HG02588 (cell line): ENCODE data around the gene GPD1L.
"Not testable (repeated sequence)": the region's sequence is repeated elsewhere in the genome, so short reads cannot be mapped to it uniquely, and the experiment has no call there.

Experiments used
- ATAC-seq: cut with Tn5 transposase; IDR thresholded peaks from one replicate; pipeline ENCODE4 v1.9.1; 2021; ENCODE audit warnings: mild to moderate bottlenecking, moderate library complexity; ENCODE audit not compliant: unreplicated experiment

Gene GPD1L

GRCh38 chr3:32180141-32180784, 73.8 kb downstream of the GPD1L start:
- no peak for ATAC-seq

GRCh38 chr3:32181365-32181764, 74.9 kb downstream of the GPD1L start:
- ATAC-seq: no peak

- no peak for ATAC-seq
These were observed 75.4 kb downstream of the GPD1L start for GRCh38 chr3:32181796-32182195.

GRCh38 chr3:32184187-32184730, 77.8 kb downstream of the GPD1L start:
- ATAC-seq: no peak

GRCh38 chr3:32186097-32186496, 79.7 kb downstream of the GPD1L start:
- ATAC-seq: no peak

GRCh38 chr3:32186876-32187275, 80.5 kb downstream of the GPD1L start:
- ATAC-seq: no peak

GRCh38 chr3:32189693-32190092, 83.3 kb downstream of the GPD1L start:
- no peak for ATAC-seq

- ATAC-seq: not testable (repeated sequence)
These were observed 84.1 kb downstream of the GPD1L start for GRCh38 chr3:32190556-32190955.

- ATAC-seq: no peak
These were observed 86.7 kb downstream of the GPD1L start for GRCh38 chr3:32193101-32193500.

- ATAC-seq: no peak
These were observed 88.2 kb downstream of the GPD1L start for GRCh38 chr3:32194653-32195052.

GRCh38 chr3:32195995-32196540, 89.6 kb downstream of the GPD1L start:
- ATAC-seq: no peak

- no peak for ATAC-seq
These were observed 91.6 kb downstream of the GPD1L start for GRCh38 chr3:32197991-32198390.

- no peak for ATAC-seq
These were observed 92.3 kb downstream of the GPD1L start for GRCh38 chr3:32198714-32199113.

- ATAC-seq: no peak
These were observed 94.1 kb downstream of the GPD1L start for GRCh38 chr3:32200490-32200889.

- no peak for ATAC-seq
These were observed 94.8 kb downstream of the GPD1L start for GRCh38 chr3:32200992-32201758.

- no peak for ATAC-seq
These were observed 96.1 kb downstream of the GPD1L start for GRCh38 chr3:32202496-32202895.

- no peak for ATAC-seq
These were observed 97.4 kb downstream of the GPD1L start for GRCh38 chr3:32203854-32204253.

GRCh38 chr3:32208447-32208846, 102.0 kb downstream of the GPD1L start:
- no peak for ATAC-seq

- ATAC-seq: no peak
These were observed 108.8 kb downstream of the GPD1L start for GRCh38 chr3:32215185-32215584.

GRCh38 chr3:32216172-32216783, 109.9 kb downstream of the GPD1L start:
- ATAC-seq: no peak

GRCh38 chr3:32217339-32217738, 110.9 kb downstream of the GPD1L start:
- ATAC-seq: no peak
